SK-N-SH (cell line): ENCODE measurements around the gene SGCA. TPM values are rescaled to one million over a fixed set of nuclear protein-coding genes. Genes with fewer than 3 reads are reported as not detected.
A peak's percentile ranks its signal among the peaks of the same experiment; 100 is the strongest.

Source experiments
- CTCF ChIA-PET: fragments of 300-600, 350-600 bp; formaldehyde crosslinking; extraction: SDS; loops from one replicate; lab custom pipeline; 2021; lab: Yijun Ruan, JAX
- POLR2A ChIA-PET: fragments of 350-600 bp; sonication (Branson Sonifier 250); formaldehyde crosslinking; extraction: SDS; loops from one replicate; lab custom pipeline; 2020; ENCODE audit warnings: antibody characterized with exemption, inconsistent platforms; lab: Yijun Ruan, JAX
- DNase-seq: peaks from one replicate; pipeline ENCODE4 v3.0.0; 2012
- H2AFZ ChIP-seq: fragments of 200-600 bp; sonication (generic); 2 replicates; pipeline ENCODE4 v1.8.1; 2016; ENCODE audit warnings: antibody characterized with exemption, mild to moderate bottlenecking, low read depth
- H3F3A ChIP-seq: fragments of 200-600 bp; sonication (generic); replicated peaks from 2 replicates; pipeline ENCODE3; 2016; ENCODE audit warnings: antibody characterized with exemption, mild to moderate bottlenecking; ENCODE audit not compliant: insufficient read depth
- H3K27ac ChIP-seq, 2 experiments: fragments of 200-500 bp in 1 of 2; fragments of 200-600 bp in 1 of 2; sonication (Bioruptor generic) in 1 of 2; sonication (generic), shearing (Covaris generic) in 1 of 2; 2 replicates each; pipeline versions ENCODE4 v1.5.1 to v1.6.1; 2014 to 2016; ENCODE audit warnings: low read depth in 2 of 2, inconsistent platforms in 1 of 2, low read length in 1 of 2, mild to moderate bottlenecking in 1 of 2, mixed read lengths in 1 of 2
- H3K27me3 ChIP-seq: fragments of 200-600 bp; sonication (generic), shearing (Covaris generic); 2 replicates; pipeline ENCODE4 v1.6.1; 2016; ENCODE audit warnings: mixed run types; ENCODE audit not compliant: insufficient read depth
- H3K36me3 ChIP-seq, 2 experiments: fragments of 200-500 bp in 1 of 2; fragments of 200-600 bp in 1 of 2; sonication (Bioruptor generic) in 1 of 2; sonication (generic) in 1 of 2; replicated peaks in 1 of 2; 2 replicates each; pipeline versions ENCODE3 to v1.5.1; 2014 to 2016; ENCODE audit warnings: low read length in 1 of 2, mild to moderate bottlenecking in 1 of 2; ENCODE audit not compliant: insufficient read depth in 2 of 2, control insufficient read depth in 1 of 2
- H3K4me1 ChIP-seq, 2 experiments: fragments of 200-500 bp in 1 of 2; fragments of 200-600 bp in 1 of 2; sonication (Bioruptor generic) in 1 of 2; sonication (generic), shearing (Covaris generic) in 1 of 2; 2 replicates each; pipeline versions ENCODE4 v1.5.1 to v1.6.1; 2014 to 2016; ENCODE audit warnings: low read depth in 1 of 2, low read length in 1 of 2, mixed run types in 1 of 2; ENCODE audit not compliant: insufficient read depth in 2 of 2, control insufficient read depth in 1 of 2
- H3K4me2 ChIP-seq: fragments of 200-600 bp; sonication (generic), shearing (Covaris generic); 2 replicates; pipeline ENCODE4 v1.6.1; 2017; ENCODE audit warnings: mixed run types
- H3K4me3 ChIP-seq, 2 experiments: fragments of 200-500 bp in 1 of 2; fragments of 200-600 bp in 1 of 2; sonication (Bioruptor generic) in 1 of 2; sonication (generic), shearing (Covaris generic) in 1 of 2; 2 replicates each; pipeline versions ENCODE4 v1.5.1 to v1.8.1; 2014 to 2016; ENCODE audit warnings: low read depth in 2 of 2, inconsistent platforms in 1 of 2, low read length in 1 of 2, mild to moderate bottlenecking in 1 of 2, mixed read lengths in 1 of 2, moderate library complexity in 1 of 2
- H3K79me2 ChIP-seq: fragments of 200-600 bp; sonication (generic); 2 replicates; pipeline ENCODE4 v1.8.1; 2017; ENCODE audit warnings: mild to moderate bottlenecking; ENCODE audit not compliant: insufficient read depth
- H3K9ac ChIP-seq: fragments of 200-600 bp; sonication (generic); 2 replicates; pipeline ENCODE4 v1.6.1; 2017; ENCODE audit warnings: mixed run types
- H3K9me2 ChIP-seq: fragments of 200-600 bp; sonication (generic); 2 replicates; pipeline ENCODE4 v1.6.1; 2017; ENCODE audit warnings: mixed run types
- H3K9me3 ChIP-seq: fragments of 200-600 bp; sonication (generic); 2 replicates; pipeline ENCODE4 v1.6.1; 2017; ENCODE audit warnings: mixed run types, mild to moderate bottlenecking, moderate library complexity
- H4K20me1 ChIP-seq: fragments of 200-600 bp; sonication (generic); 2 replicates; pipeline ENCODE4 v1.6.1; 2017; ENCODE audit warnings: mild to moderate bottlenecking, mixed run types; ENCODE audit not compliant: insufficient read depth
- ELF1 ChIP-seq: IDR thresholded peaks from 2 replicates; pipeline ENCODE4 v1.4.0; 2012
- FOXJ3 ChIP-seq: sonication (generic); formaldehyde crosslinking; IDR thresholded peaks from 2 replicates; pipeline ENCODE4 v1.5.1; 2020; ENCODE audit warnings: mild to moderate bottlenecking, missing genetic modification reagents
- GATA2 ChIP-seq: sonication (generic); formaldehyde crosslinking; IDR thresholded peaks from 2 replicates; pipeline ENCODE4 v1.5.0; 2020; ENCODE audit warnings: mild to moderate bottlenecking, missing genetic modification reagents
- MXI1 ChIP-seq: IDR thresholded peaks from 2 replicates; pipeline ENCODE4 v1.6.1; 2012; ENCODE audit warnings: mild to moderate bottlenecking, low read depth, low read length, improper control_type of control experiment
- NRF1 ChIP-seq: IDR thresholded peaks from 2 replicates; pipeline ENCODE4 v1.6.1; 2012; ENCODE audit warnings: low read depth, mild to moderate bottlenecking, low read length
- POLR2AphosphoS5 ChIP-seq: IDR thresholded peaks from 2 replicates; pipeline ENCODE4 v1.6.1; 2012; ENCODE audit warnings: low read depth, low read length
- SIN3A ChIP-seq: IDR thresholded peaks from 2 replicates; pipeline ENCODE4 v1.6.1; 2012; ENCODE audit warnings: low read depth, mild to moderate bottlenecking, low read length, moderate library complexity, borderline replicate concordance
- WGBS: methylation state at CpG from one replicate; pipeline ENCODE4 v1.1.6; 2017; ENCODE audit warnings: low lambda C conversion rate; 5-methylcytosine and 5-hydroxymethylcytosine counted together
- polyA plus RNA-seq, 3 experiments: library from polyadenylated mRNA; depleted of rRNA; stranded (reverse); fragments of >200 nt; gene quantifications; 2 replicates each; pipeline ENCODE4 v1.2.3, GENCODE V29; 2012
- TF ChIP-seq, protein P1 (sequence below): IDR thresholded peaks from 2 replicates; pipeline ENCODE4; 2012

SGCA gene
- polyA plus RNA-seq, 1 of the 3 experiments (the other 2 are of a cell fraction), result not detected

GRCh38 chr17:50129728-50130558 is 35.9 kb upstream of the SGCA start, which contains the start of gene SAMD14:
TSS of gene SAMD14 (minus strand) at chr17:50130160. CDS start at chr17:50124959, 5,201 bp downstream.
- H3K27me3 ChIP-seq, result no peaks in the 10 kb centered on the region
- ChIA-PET POLR2A (interaction anchor here (0.7 to 2.5 kb wide), 9 partner anchors 8 to 48 kb away, joined by 3 to 13 read pairs (median 5); partner anchors contain the start of genes PDK2 and PPP1R9B), CTCF (interaction anchor here (0.6 to 11.3 kb wide), 11 partner anchors 8 to 76 kb away, joined by 3 to 116 read pairs (median 7); partner anchors contain the start of genes PDK2 and PPP1R9B)
- DNase-seq, result peak; percentile 96
- H3K4me3 ChIP-seq, result peak within 1 kb of the TSS; percentile 61 to 70
- peak within 1 kb of the TSS in 1 of 2 experiments; percentile 69; a peak in 1 of 4 replicates for H3K27ac ChIP-seq
- WGBS, result 6% methylated on average over 54 of the region's 84 CpGs
- H3K4me1 ChIP-seq, result peaks cover 20 to 23% of the 10 kb centered on the region in 2 experiments; a peak in 3 of 4 replicates
- H2AFZ ChIP-seq, result peak within 1 kb of the TSS; percentile 91
- TF ChIP-seq SIN3A (peak; percentile 83; the same call in 1 of the 2 replicates), GATA2 (CRISPR knock-in tag) (no peak), FOXJ3 (CRISPR knock-in tag) (0 out of 2 replicates have a peak, but pooled peaks have one; percentile 22), NRF1 (peak; percentile 65), ELF1 (no peak), MXI1 (peak; percentile 30; the same call in 1 of the 2 replicates)
- peaks cover 0 to 5% of the 10 kb centered on the region in 2 experiments for H3K36me3 ChIP-seq
- H3K4me2 ChIP-seq, result peak within 1 kb of the TSS; percentile 99
- H3F3A ChIP-seq, result peaks cover 26% of the 10 kb centered on the region
- H3K9me2 ChIP-seq, result no peaks in the 10 kb centered on the region
- H4K20me1 ChIP-seq, result 0 out of 2 replicates have a peak, but pooled peaks cover 3% of the 10 kb centered on the region
- H3K9me3 ChIP-seq, result no peaks in the 10 kb centered on the region
- peak within 1 kb of the TSS; percentile 73 for H3K9ac ChIP-seq
- no peaks in the 10 kb centered on the region for H3K79me2 ChIP-seq

GRCh38 chr17:50130559-50131305 is 35.1 kb upstream of the SGCA start:
- 0 out of 2 replicates have a peak, but pooled peaks cover 3% of the 10 kb centered on the region for H4K20me1 ChIP-seq
- no peaks in the 10 kb centered on the region for H3K79me2 ChIP-seq
- ChIA-PET POLR2A (interaction anchor here (0.7 to 2.5 kb wide), 11 partner anchors 8 to 48 kb away, joined by 3 to 13 read pairs (median 5); partner anchors contain the start of genes PDK2 and PPP1R9B), CTCF (interaction anchor here (0.6 to 11.3 kb wide), 13 partner anchors 9 to 77 kb away, joined by 3 to 116 read pairs (median 7); partner anchors contain the start of genes COL1A1, PDK2 and PPP1R9B)
- H3K4me3 ChIP-seq, result peak overlapping the region; percentile 61 to 70
- H3K9me2 ChIP-seq, result no peaks in the 10 kb centered on the region
- TF ChIP-seq NRF1 (peak; percentile 56), POLR2AphosphoS5 (no peak)
- TF ChIP-seq, protein P1, sequence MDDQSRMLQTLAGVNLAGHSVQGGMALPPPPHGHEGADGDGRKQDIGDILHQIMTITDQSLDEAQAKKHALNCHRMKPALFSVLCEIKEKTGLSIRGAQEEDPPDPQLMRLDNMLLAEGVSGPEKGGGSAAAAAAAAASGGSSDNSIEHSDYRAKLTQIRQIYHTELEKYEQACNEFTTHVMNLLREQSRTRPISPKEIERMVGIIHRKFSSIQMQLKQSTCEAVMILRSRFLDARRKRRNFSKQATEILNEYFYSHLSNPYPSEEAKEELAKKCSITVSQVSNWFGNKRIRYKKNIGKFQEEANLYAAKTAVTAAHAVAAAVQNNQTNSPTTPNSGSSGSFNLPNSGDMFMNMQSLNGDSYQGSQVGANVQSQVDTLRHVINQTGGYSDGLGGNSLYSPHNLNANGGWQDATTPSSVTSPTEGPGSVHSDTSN, result peak; percentile 2; the same call in 1 of the 2 replicates
- peaks cover 0 to 11% of the 10 kb centered on the region in 2 experiments for H3K36me3 ChIP-seq
- H3K4me1 ChIP-seq, result peaks cover 20 to 23% of the 10 kb centered on the region in 2 experiments; a peak in 3 of 4 replicates
- WGBS, result 69% methylated on average over 19 of the region's 19 CpGs
- no peaks in the 10 kb centered on the region for H3K9me3 ChIP-seq
- H2AFZ ChIP-seq, result peak overlapping the region; percentile 91
- H3K9ac ChIP-seq, result peak overlapping the region; percentile 73; the same call in 1 of the 2 replicates
- H3F3A ChIP-seq, result peaks cover 29% of the 10 kb centered on the region
- peak overlapping the region; percentile 99 for H3K4me2 ChIP-seq
- H3K27ac ChIP-seq, result no peak overlapping the region; a peak in 1 of 4 replicates
- no peaks in the 10 kb centered on the region for H3K27me3 ChIP-seq
- peak; percentile 67 for DNase-seq
